ENCODE measurements around the gene SMG6. TPM values are rescaled to one million over a fixed set of nuclear protein-coding genes. Genes with fewer than 3 reads are reported as not detected.
"Not testable (repeated sequence)": the region's sequence is repeated elsewhere in the genome, so short reads cannot be mapped to it uniquely, and the experiment has no call there.

The SMG6 gene
- total RNA-seq, 1 donor from 2014 or later, result 19.3 TPM

GRCh38 chr17:2024572-2025219 lies 278.9 kb downstream of the SMG6 start:
- DNase-seq (no peak), ATAC-seq (ENCODE audit: poor library complexity) (peak; percentile 16)
- intact Hi-C loops (cut with DNase I), result no loop called here

- intact Hi-C loops (cut with DNase I), result no loop called here
- ATAC-seq (ENCODE audit: poor library complexity) (peak; percentile 22), DNase-seq (no peak)
These were observed 279.7 kb downstream of the SMG6 start for GRCh38 chr17:2023692-2024571.

GRCh38 chr17:2023256-2023655 lies 280.3 kb downstream of the SMG6 start:
- DNase-seq (no peak), ATAC-seq (ENCODE audit: poor library complexity) (no peak)
- intact Hi-C loops (cut with DNase I), result no loop called here

- ATAC-seq (ENCODE audit: poor library complexity), result no peak
- DNase-seq, result no peak
- intact Hi-C loops (cut with DNase I), result no loop called here
These were observed 280.8 kb downstream of the SMG6 start for GRCh38 chr17:2022647-2023240.

- DNase-seq (no peak), ATAC-seq (ENCODE audit: poor library complexity) (no peak)
- intact Hi-C loops (cut with DNase I), result no loop called here
These were observed 282.9 kb downstream of the SMG6 start for GRCh38 chr17:2020721-2021120.

GRCh38 chr17:2019723-2020122 lies 283.9 kb downstream of the SMG6 start:
- intact Hi-C loops (cut with DNase I), result no loop called here
- DNase-seq (no peak), ATAC-seq (ENCODE audit: poor library complexity) (no peak)

GRCh38 chr17:2018716-2019510 lies 284.7 kb downstream of the SMG6 start:
- no peak for ATAC-seq (ENCODE audit: poor library complexity)
- no peak for DNase-seq
- intact Hi-C loops (cut with DNase I), result no loop called here

GRCh38 chr17:2017274-2017941 lies 286.2 kb downstream of the SMG6 start:
- intact Hi-C loops (cut with DNase I), result no loop called here
- ATAC-seq (ENCODE audit: poor library complexity) (no peak), DNase-seq (no peak)

GRCh38 chr17:2016494-2016893 lies 287.1 kb downstream of the SMG6 start:
- ATAC-seq (ENCODE audit: poor library complexity), result no peak
- DNase-seq, result no peak
- intact Hi-C loops (cut with DNase I), result no loop called here

GRCh38 chr17:2015314-2015713 lies 288.3 kb downstream of the SMG6 start:
- intact Hi-C loops (cut with DNase I), result no loop called here
- DNase-seq, result no peak

GRCh38 chr17:2013994-2014317 lies 289.6 kb downstream of the SMG6 start:
- no peak for ATAC-seq (ENCODE audit: poor library complexity)
- no peak for DNase-seq
- intact Hi-C loops (cut with DNase I), result no loop called here

More at GRCh38 chr17:2015314-2015713, 288.3 kb downstream of the SMG6 start:
- no peak for ATAC-seq (ENCODE audit: poor library complexity)

- DNase-seq; ATAC-seq (ENCODE audit: poor library complexity); intact Hi-C loops (cut with DNase I): not testable (repeated sequence)
These were observed 290.2 kb downstream of the SMG6 start for GRCh38 chr17:2013220-2013993.

- intact Hi-C loops (cut with DNase I), result no loop called here
- DNase-seq (no peak), ATAC-seq (ENCODE audit: poor library complexity) (no peak)
These were observed 291.1 kb downstream of the SMG6 start for GRCh38 chr17:2012499-2012898.

- intact Hi-C loops (cut with DNase I), result no loop called here
- ATAC-seq (ENCODE audit: poor library complexity) (peak; percentile 34), DNase-seq (no peak)
These were observed 291.9 kb downstream of the SMG6 start for GRCh38 chr17:2011411-2012371.
